Smooth muscle cell (in vitro differentiated cells): ENCODE measurements around the gene DHPS. TPM values are rescaled to one million over a fixed set of nuclear protein-coding genes. Genes with fewer than 3 reads are reported as not detected.

Experiments used
- DNase-seq: peaks from one replicate; lab custom pipeline; 2025; ENCODE audit not compliant: unreplicated experiment; lab: John Stamatoyannopoulos, UW
- H2AFZ ChIP-seq: fragments of 200-600 bp; sonication (generic); 2 replicates; pipeline ENCODE4 v1.6.0; 2016; ENCODE audit warnings: antibody characterized with exemption, low read depth, mild to moderate bottlenecking
- H3F3A ChIP-seq: fragments of 200-600 bp; sonication (generic); 2 replicates; pipeline ENCODE4 v1.6.0; 2017; ENCODE audit warnings: antibody characterized with exemption, low read depth
- H3K27ac ChIP-seq: fragments of 200-600 bp; sonication (generic); 2 replicates; pipeline ENCODE4 v1.5.1; 2016; ENCODE audit warnings: low read depth, mild to moderate bottlenecking
- H3K27me3 ChIP-seq: fragments of 200-600 bp; sonication (generic); 2 replicates; pipeline ENCODE4 v1.6.1; 2016; ENCODE audit warnings: low read depth, mild to moderate bottlenecking
- H3K36me3 ChIP-seq: fragments of 200-600 bp; sonication (generic); 2 replicates; pipeline ENCODE4 v1.5.1; 2016; ENCODE audit warnings: low read depth
- H3K4me1 ChIP-seq: fragments of 200-600 bp; sonication (generic); 2 replicates; pipeline ENCODE4 v1.5.1; 2016; ENCODE audit warnings: low read depth
- H3K4me2 ChIP-seq: fragments of 200-600 bp; sonication (generic); 2 replicates; pipeline ENCODE4 v1.6.0; 2016; ENCODE audit warnings: mild to moderate bottlenecking
- H3K4me3 ChIP-seq: fragments of 200-600 bp; sonication (generic); 2 replicates; pipeline ENCODE4 v1.5.1; 2016; ENCODE audit warnings: mild to moderate bottlenecking
- H3K79me2 ChIP-seq: fragments of 200-600 bp; sonication (generic); 2 replicates; pipeline ENCODE4 v1.6.0; 2016; ENCODE audit warnings: low read depth, mild to moderate bottlenecking
- H3K9ac ChIP-seq: fragments of 200-600 bp; sonication (generic); 2 replicates; pipeline ENCODE4 v1.6.0; 2016; ENCODE audit warnings: low read depth
- H3K9me3 ChIP-seq: fragments of 200-600 bp; sonication (generic); replicated peaks from 2 replicates; pipeline ENCODE4 v1.5.1; 2016; ENCODE audit warnings: low read depth
- H4K20me1 ChIP-seq: fragments of 200-600 bp; sonication (generic); 2 replicates; pipeline ENCODE4 v1.6.0; 2016; ENCODE audit warnings: low read depth
- CTCF ChIP-seq: fragments of 200-600 bp; sonication (generic); IDR thresholded peaks from 2 replicates; pipeline ENCODE4 v1.5.1; 2017; ENCODE audit warnings: borderline replicate concordance, mild to moderate bottlenecking, antibody characterized with exemption; ENCODE audit not compliant: insufficient read depth, poor library complexity, severe bottlenecking
- WGBS: methylation state at CpG from one replicate; pipeline ENCODE4 v1.1.7; 2016; ENCODE audit warnings: low lambda C conversion rate; 5-methylcytosine and 5-hydroxymethylcytosine counted together
- polyA plus RNA-seq: library from polyadenylated mRNA; unstranded; fragments of >200 nt; fragmentation: Nextera tagmentation; extraction: Ambion mirVana; gene quantifications from 2 replicates; pipeline ENCODE4 v1.2.1, GENCODE V29; 2016
- total RNA-seq: library from RNA; depleted of rRNA; stranded (reverse); fragments of >200 nt; gene quantifications from 2 replicates; pipeline ENCODE4 v1.2.3, GENCODE V29; 2014

The DHPS gene
- total and polyA plus RNA-seq, 2 experiments from 2014 or later, result 43.9 to 67.6 TPM

- peak within 1 kb of the TSS; percentile 99 for H3K4me2 ChIP-seq
- H2AFZ ChIP-seq, result peak within 1 kb of the TSS; percentile 71
- H3K4me3 ChIP-seq, result peak within 1 kb of the TSS; percentile 90
- no peaks in the 10 kb centered on the region for H3K9me3 ChIP-seq
- peak within 1 kb of the TSS; percentile 83 for H3K27ac ChIP-seq
- H4K20me1 ChIP-seq, result no peaks in the 10 kb centered on the region
- peak within 1 kb of the TSS; percentile 93 for H3K9ac ChIP-seq
- whole genome bisulfite sequencing, result 4% methylated on average over 45 of the region's 46 CpGs
- H3K4me1 ChIP-seq, result peaks cover 13% of the 10 kb centered on the region
- no peak for TF ChIP-seq CTCF
- no peaks in the 10 kb centered on the region for H3K36me3 ChIP-seq
- no peaks in the 10 kb centered on the region for H3F3A ChIP-seq
- no peaks in the 10 kb centered on the region for H3K27me3 ChIP-seq
- H3K79me2 ChIP-seq, result peaks cover 30% of the 10 kb centered on the region
- peak; percentile 54 for DNase-seq
Measured at GRCh38 chr19:12666265-12667048, 15.2 kb downstream of the DHPS start, which contains the start of the genes MAN2B1 and WDR83. Gene MAN2B1, minus strand, starts transcription at chr19:12666742. Its CDS starts 41 bp downstream, at chr19:12666701. Gene WDR83, plus strand, starts transcription at chr19:12666807. Its CDS starts 2,984 bp downstream, at chr19:12669791.

GRCh38 chr19:12665671-12666264 is 15.9 kb downstream of the DHPS start:
- peaks cover 30% of the 10 kb centered on the region for H3K79me2 ChIP-seq
- no peaks in the 10 kb centered on the region for H3K9me3 ChIP-seq
- H3K4me3 ChIP-seq, result peak overlapping the region; percentile 90
- peaks cover 13% of the 10 kb centered on the region for H3K4me1 ChIP-seq
- peak overlapping the region; percentile 99 for H3K4me2 ChIP-seq
- 81% methylated on average over 12 of the region's 12 CpGs for WGBS
- H3K9ac ChIP-seq, result peak overlapping the region; percentile 93
- TF ChIP-seq CTCF, result no peak
- H3K27me3 ChIP-seq, result no peaks in the 10 kb centered on the region
- no peak for DNase-seq
- H3F3A ChIP-seq, result no peaks in the 10 kb centered on the region
- H2AFZ ChIP-seq, result no peak overlapping the region
- peaks cover 4% of the 10 kb centered on the region for H3K36me3 ChIP-seq
- peak overlapping the region; percentile 83 for H3K27ac ChIP-seq
- H4K20me1 ChIP-seq, result no peaks in the 10 kb centered on the region

GRCh38 chr19:12665281-12665573 is 16.5 kb downstream of the DHPS start:
- Histone ChIP-seq H2AFZ (no peak overlapping the region), H3K4me1 (peaks cover 13% of the 10 kb centered on the region), H3K9me3 (no peaks in the 10 kb centered on the region), H3K9ac (no peak overlapping the region), H3K27me3 (no peaks in the 10 kb centered on the region), H3K27ac (no peak overlapping the region), H3K4me2 (no peak overlapping the region), H3F3A (no peaks in the 10 kb centered on the region), H3K36me3 (peaks cover 4% of the 10 kb centered on the region), H3K79me2 (peaks cover 26% of the 10 kb centered on the region), H3K4me3 (no peak overlapping the region), H4K20me1 (no peaks in the 10 kb centered on the region)
- WGBS, result 96% methylated on average over 10 of the region's 10 CpGs
- DNase-seq, result no peak
- TF ChIP-seq CTCF, result no peak
